ENCODE measurements around the gene USP47. TPM values are rescaled to one million over a fixed set of nuclear protein-coding genes. Genes with fewer than 3 reads are reported as not detected.

USP47 gene
- total and polyA plus RNA-seq, 2 of the 8 experiments (the other 6 are each of a cell fraction or from before 2014, with no cell fraction given), result 4.2 to 21.3 TPM

GRCh38 chr11:11864803-11865202 lies 23.0 kb downstream of the USP47 start:
- no peaks in the 10 kb centered on the region; the same call in 1 of the 2 replicates for H3K79me1 ChIP-seq (ENCODE audit: low read depth, low read length)
- H4K91ac ChIP-seq (replicated peaks; ENCODE audit: insufficient read length, low read length), result no peak overlapping the region
- WGBS, 2 experiments (ENCODE audit: extremely low coverage in 1 of 2, insufficient coverage in 1 of 2, insufficient read length in 1 of 2, insufficient replicate concordance in 2 of 2, low coverage in 1 of 2, low lambda C conversion rate in 2 of 2, missing lambda C conversion rate in 1 of 2), result 42% methylated on average over 1 of the region's 1 CpG; no CpG with 5 or more reads in 1 of the 2 experiments
- no peak overlapping the region for H3K27ac ChIP-seq (ENCODE audit: low read depth, low read length)
- no peaks in the 10 kb centered on the region for H3K23me2 ChIP-seq (ENCODE audit: low read depth, low read length)
- H3K56ac ChIP-seq (replicated peaks; ENCODE audit: insufficient read length, low read depth, low read length), result no peak overlapping the region
- H2AFZ ChIP-seq (ENCODE audit: low read length), result no peak overlapping the region
- peak overlapping the region in 1 of 2 experiments; percentile 22; a peak in 1 of 4 replicates for H3K4me2 ChIP-seq (ENCODE audit: insufficient read depth in 1 of 2, low read depth in 2 of 2, low read length in 2 of 2)
- CTCF ChIA-PET (ENCODE audit: partially characterized antibody), result interaction anchor here (0.5 kb wide), 1 partner anchor 12 kb away, joined by 3 read pairs; no protein-coding TSS in a partner anchor
- peaks cover 0 to 2% (median 1%) of the 10 kb centered on the region in 4 experiments; a peak in 2 of 7 replicates for H3K4me1 ChIP-seq (replicated peaks in 1 of 4; ENCODE audit: control insufficient read depth in 3 of 4, insufficient read depth in 4 of 4, low read length in 3 of 4)
- H4K8ac ChIP-seq (ENCODE audit: extremely low read depth, insufficient read depth, low read length), result no peak overlapping the region
- H3K79me2 ChIP-seq (ENCODE audit: control insufficient read depth in 1 of 2, insufficient read depth in 2 of 2, low read length in 2 of 2), result peaks cover 0 to 97% of the 10 kb centered on the region in 2 experiments; a peak in 3 of 4 replicates
- no peak overlapping the region for H2BK20ac ChIP-seq (ENCODE audit: low read length)
- no peak overlapping the region for H3K23ac ChIP-seq (ENCODE audit: insufficient read length)
- no peak overlapping the region for H3K9ac ChIP-seq (replicated peaks in 1 of 4; ENCODE audit: extremely low read depth in 1 of 4, low read depth in 3 of 4, low read length in 3 of 4)
- no peak overlapping the region for H2BK12ac ChIP-seq (ENCODE audit: low read depth, low read length)
- H2BK15ac ChIP-seq (ENCODE audit: low read length), result no peak overlapping the region
- H4K20me1 ChIP-seq (replicated peaks in 1 of 2; ENCODE audit: control insufficient read depth in 1 of 2, insufficient read depth in 2 of 2, low read length in 2 of 2), result peaks cover 0 to 2% of the 10 kb centered on the region in 2 experiments
- H2BK120ac ChIP-seq (replicated peaks; ENCODE audit: low read depth, low read length), result no peak overlapping the region
- TF ChIP-seq CREB1 (IDR thresholded peaks at IDR 0.05) (no peak), SRF (IDR thresholded peaks at IDR 0.05; ENCODE audit: low read depth, low read length) (0 out of 2 replicates have a peak, but pooled peaks have one; percentile 37)
- H3K9me3 ChIP-seq (ENCODE audit: insufficient read depth in 2 of 2, low read depth in 1 of 2, low read length in 1 of 2), result peaks cover 4% of the 10 kb centered on the region in 2 experiments; a peak in 3 of 4 replicates
- no peak overlapping the region for H3K4ac ChIP-seq (replicated peaks; ENCODE audit: insufficient read length, low read depth, low read length)
- no peak overlapping the region for H3K4me3 ChIP-seq (ENCODE audit: extremely low read depth in 1 of 4, insufficient read depth in 2 of 4, low read depth in 3 of 4, low read length in 4 of 4)
- H3K36me3 ChIP-seq (ENCODE audit: control insufficient read depth in 2 of 4, insufficient read depth in 4 of 4, low read length in 3 of 4), result no peaks in the 10 kb centered on the region; a peak in 1 of 8 replicates
- FAIRE-seq (no peak), DNase-seq (ENCODE audit: low read depth in 1 of 2, low spot score in 2 of 2) (no peak)
- no peak overlapping the region for H2AK5ac ChIP-seq (ENCODE audit: low read depth, low read length)
- H3K18ac ChIP-seq (ENCODE audit: extremely low read depth, low read length), result no peak overlapping the region
- no peaks in the 10 kb centered on the region for H3K27me3 ChIP-seq (replicated peaks in 1 of 4; ENCODE audit: control insufficient read depth in 3 of 4, extremely low read depth in 1 of 4, insufficient read depth in 3 of 4, low read length in 3 of 4)
- no peak overlapping the region for H2BK5ac ChIP-seq (ENCODE audit: low read depth, low read length)
- H4K5ac ChIP-seq (ENCODE audit: insufficient read length, low read depth, low read length), result no peak overlapping the region
- no peak overlapping the region for H3K14ac ChIP-seq (ENCODE audit: insufficient read length)
- POLR2A ChIA-PET (ENCODE audit: partially characterized antibody), result interaction anchor here (1.0 kb wide), 1 partner anchor 23 kb away, joined by 3 read pairs; the partner anchor contains the start of gene USP47
